Mesenchymal stem cell (in vitro differentiated cells and primary cell): ENCODE measurements around the gene ECPAS.

Source experiments
- DNase-seq: peaks from one replicate; pipeline ENCODE4 v3.0.0-alpha.2; 2013
- H2AFZ ChIP-seq: one replicate; pipeline ENCODE4 v1.6.1; 2013; ENCODE audit warnings: low read depth, mild to moderate bottlenecking, control low read depth, inconsistent platforms, low read length, moderate library complexity
- H2AK5ac ChIP-seq: 2 replicates; pipeline ENCODE4 v1.6.1; 2013; ENCODE audit warnings: low read length, moderate library complexity, mild to moderate bottlenecking, inconsistent platforms; ENCODE audit not compliant: severe bottlenecking
- H2BK120ac ChIP-seq: one replicate; pipeline ENCODE4 v1.6.1; 2013; ENCODE audit warnings: low read depth, mild to moderate bottlenecking, inconsistent platforms, low read length, moderate library complexity
- H2BK12ac ChIP-seq, 2 experiments: one replicate each; pipeline ENCODE4 v1.6.1; 2013; ENCODE audit warnings: inconsistent platforms in 2 of 2, low read length in 2 of 2, mild to moderate bottlenecking in 2 of 2, moderate library complexity in 2 of 2, control low read depth in 1 of 2
- H2BK15ac ChIP-seq: one replicate; pipeline ENCODE4 v1.6.1; 2013; ENCODE audit warnings: mild to moderate bottlenecking, low read depth, inconsistent platforms; ENCODE audit not compliant: poor library complexity, severe bottlenecking
- H2BK5ac ChIP-seq: 2 replicates; pipeline ENCODE4 v1.6.1; 2013; ENCODE audit warnings: low read depth, mild to moderate bottlenecking, low read length, control low read depth, inconsistent platforms; ENCODE audit not compliant: poor library complexity, severe bottlenecking
- H3K14ac ChIP-seq, 2 experiments: one replicate each; pipeline ENCODE4 v1.6.1; 2013; ENCODE audit warnings: inconsistent platforms in 2 of 2, low read length in 2 of 2, control low read depth in 1 of 2, mild to moderate bottlenecking in 1 of 2, moderate library complexity in 1 of 2
- H3K18ac ChIP-seq, 2 experiments: one replicate each; pipeline ENCODE4 v1.6.1; 2013; ENCODE audit warnings: inconsistent platforms in 2 of 2, low read length in 2 of 2, control low read depth in 1 of 2, low read depth in 1 of 2, mild to moderate bottlenecking in 1 of 2
- H3K23ac ChIP-seq, 2 experiments: one replicate each; pipeline ENCODE4 v1.6.1; 2013; ENCODE audit warnings: inconsistent platforms in 2 of 2, low read length in 2 of 2, mild to moderate bottlenecking in 2 of 2, moderate library complexity in 2 of 2, control low read depth in 1 of 2
- H3K27ac ChIP-seq: 2 replicates; pipeline ENCODE4 v1.5.1; 2013; ENCODE audit warnings: mild to moderate bottlenecking, moderate library complexity, low read length, control low read depth, inconsistent platforms; ENCODE audit not compliant: poor library complexity, severe bottlenecking
- H3K27me3 ChIP-seq, 2 experiments: 2 replicates each; pipeline versions ENCODE4 v1.6.1 to v1.7.0; 2013; ENCODE audit warnings: low read length in 2 of 2, mild to moderate bottlenecking in 2 of 2, moderate library complexity in 2 of 2, control low read depth in 1 of 2, inconsistent platforms in 1 of 2; ENCODE audit not compliant: control insufficient read depth in 1 of 2, insufficient read depth in 1 of 2
- H3K36me3 ChIP-seq, 2 experiments: 2 replicates each; pipeline versions ENCODE4 v1.6.1 to v1.7.0; 2013; ENCODE audit warnings: low read length in 2 of 2, control low read depth in 1 of 2, inconsistent platforms in 1 of 2, low read depth in 1 of 2, mild to moderate bottlenecking in 1 of 2; ENCODE audit not compliant: insufficient read depth in 2 of 2, control insufficient read depth in 1 of 2
- H3K4ac ChIP-seq, 2 experiments: one replicate each; pipeline ENCODE4 v1.6.1; 2013; ENCODE audit warnings: inconsistent platforms in 2 of 2, low read length in 2 of 2, mild to moderate bottlenecking in 2 of 2, moderate library complexity in 2 of 2, control low read depth in 1 of 2, low read depth in 1 of 2
- H3K4me1 ChIP-seq: 2 replicates; pipeline ENCODE4 v1.6.1; 2013; ENCODE audit warnings: low read depth, low read length, control low read depth; ENCODE audit not compliant: control insufficient read depth, insufficient read depth
- H3K4me2 ChIP-seq: 2 replicates; pipeline ENCODE4 v1.6.1; 2013; ENCODE audit warnings: low read length, mild to moderate bottlenecking, inconsistent platforms; ENCODE audit not compliant: poor library complexity, severe bottlenecking
- H3K4me3 ChIP-seq, 2 experiments: 2 replicates each; pipeline versions ENCODE4 v1.5.1 to v1.7.0; 2013; ENCODE audit warnings: low read length in 2 of 2, mild to moderate bottlenecking in 2 of 2, control low read depth in 1 of 2, low read depth in 1 of 2; ENCODE audit not compliant: insufficient read depth in 1 of 2
- H3K79me1 ChIP-seq: replicated peaks from 2 replicates; pipeline ENCODE4 v1.6.1; 2013; ENCODE audit warnings: mild to moderate bottlenecking, control low read depth, low read length, inconsistent platforms; ENCODE audit not compliant: poor library complexity, severe bottlenecking
- H3K9ac ChIP-seq: 2 replicates; pipeline ENCODE4 v1.7.0; 2013; ENCODE audit warnings: mild to moderate bottlenecking, low read length, moderate library complexity
- H3K9me3 ChIP-seq: 2 replicates; pipeline ENCODE4 v1.7.0; 2013; ENCODE audit warnings: mild to moderate bottlenecking, low read length; ENCODE audit not compliant: control insufficient read depth
- H4K8ac ChIP-seq: one replicate; pipeline ENCODE4 v1.6.1; 2013; ENCODE audit warnings: inconsistent platforms, mild to moderate bottlenecking, low read length, moderate library complexity
- H4K91ac ChIP-seq: one replicate; pipeline ENCODE4 v1.6.1; 2013; ENCODE audit warnings: mild to moderate bottlenecking, low read length, inconsistent platforms
- WGBS: methylation state at CpG from one replicate; pipeline ENCODE4 v1.1.7; 2013; ENCODE audit warnings: mixed read lengths; 5-methylcytosine and 5-hydroxymethylcytosine counted together

Gene ECPAS

GRCh38 chr9:111375062-111375461 is 109.1 kb downstream of the ECPAS start:
- H3K4me1 ChIP-seq = no peaks in the 10 kb centered on the region
- H3K4me2 ChIP-seq = no peak overlapping the region
- H4K8ac ChIP-seq = no peak overlapping the region
- H2AK5ac ChIP-seq = no peak overlapping the region
- no peak overlapping the region for H3K23ac ChIP-seq
- no peak overlapping the region for H2BK12ac ChIP-seq
- no peak overlapping the region for H3K27ac ChIP-seq
- no peak overlapping the region for H3K18ac ChIP-seq
- DNase-seq = no peak
- H2BK5ac ChIP-seq = no peak overlapping the region
- H3K36me3 ChIP-seq = peaks cover 10 to 94% of the 10 kb centered on the region in 2 experiments
- H2AFZ ChIP-seq = no peak overlapping the region
- H3K79me1 ChIP-seq = peaks cover 4% of the 10 kb centered on the region
- H3K14ac ChIP-seq = no peak overlapping the region
- no peak overlapping the region for H2BK120ac ChIP-seq
- H3K9me3 ChIP-seq = no peaks in the 10 kb centered on the region
- 82% methylated on average over 2 of the region's 2 CpGs for WGBS
- no peak overlapping the region for H3K4ac ChIP-seq
- H3K4me3 ChIP-seq = no peak overlapping the region
- no peak overlapping the region for H2BK15ac ChIP-seq
- no peak overlapping the region for H4K91ac ChIP-seq
- no peaks in the 10 kb centered on the region for H3K27me3 ChIP-seq
- H3K9ac ChIP-seq = no peak overlapping the region

DNA sequence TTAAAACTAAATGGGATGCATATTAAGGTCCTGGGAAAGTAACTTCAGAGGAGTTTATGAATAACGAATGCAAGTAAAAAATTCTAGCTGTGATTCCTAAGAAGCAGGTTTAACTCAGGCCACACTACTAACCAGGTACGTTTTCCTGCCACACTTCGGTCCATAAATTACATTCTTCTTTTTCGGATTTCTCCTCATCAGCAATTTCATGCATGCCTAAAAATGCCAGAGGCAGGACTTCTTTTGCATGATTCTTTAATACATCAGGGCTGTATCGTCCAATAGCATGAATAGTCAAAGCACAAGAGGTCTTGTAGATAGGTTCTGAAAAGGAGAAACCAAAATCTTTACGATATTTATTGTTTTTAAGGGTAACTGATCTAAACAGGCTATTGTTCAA is 111.9 kb downstream of the ECPAS start:
- Histone ChIP-seq H2AFZ (no peak overlapping the region), H2AK5ac (no peak overlapping the region), H2BK12ac (no peak overlapping the region), H3K36me3 (peaks cover 19 to 96% of the 10 kb centered on the region in 2 experiments), H3K27ac (no peak overlapping the region), H2BK15ac (no peak overlapping the region), H3K4me2 (no peak overlapping the region), H4K91ac (no peak overlapping the region), H3K27me3 (no peaks in the 10 kb centered on the region), H3K9ac (no peak overlapping the region), H3K14ac (no peak overlapping the region), H2BK120ac (no peak overlapping the region), H3K4me1 (no peaks in the 10 kb centered on the region), H3K4ac (no peak overlapping the region), H3K23ac (no peak overlapping the region), H3K9me3 (no peaks in the 10 kb centered on the region), H3K18ac (no peak overlapping the region), H2BK5ac (no peak overlapping the region), H4K8ac (no peak overlapping the region), H3K79me1 (peaks cover 6% of the 10 kb centered on the region), H3K4me3 (no peak overlapping the region)
- no peak for DNase-seq
- 95% methylated on average over 5 of the region's 6 CpGs for WGBS

- no peak overlapping the region for H3K9ac ChIP-seq
- H4K8ac ChIP-seq = no peak overlapping the region
- no peak overlapping the region for H2BK5ac ChIP-seq
- H3K18ac ChIP-seq = no peak overlapping the region
- H3K36me3 ChIP-seq = peaks cover 24 to 93% of the 10 kb centered on the region in 2 experiments
- WGBS = 100% methylated on average over 1 of the region's 1 CpG
- no peak overlapping the region for H2AK5ac ChIP-seq
- no peak overlapping the region for H3K27ac ChIP-seq
- H3K4ac ChIP-seq = no peak overlapping the region
- no peak overlapping the region for H3K4me2 ChIP-seq
- no peak overlapping the region for H3K23ac ChIP-seq
- no peak overlapping the region for H2BK12ac ChIP-seq
- no peak overlapping the region for H3K4me3 ChIP-seq
- no peak overlapping the region for H2BK120ac ChIP-seq
- no peaks in the 10 kb centered on the region for H3K27me3 ChIP-seq
- no peak overlapping the region for H4K91ac ChIP-seq
- no peak overlapping the region for H2AFZ ChIP-seq
- no peaks in the 10 kb centered on the region for H3K4me1 ChIP-seq
- DNase-seq = no peak
- peaks cover 6% of the 10 kb centered on the region for H3K79me1 ChIP-seq
- no peaks in the 10 kb centered on the region for H3K9me3 ChIP-seq
- H3K14ac ChIP-seq = no peak overlapping the region
- H2BK15ac ChIP-seq = no peak overlapping the region
Measured at GRCh38 chr9:111366978-111367377, 117.2 kb downstream of the ECPAS start.

DNA sequence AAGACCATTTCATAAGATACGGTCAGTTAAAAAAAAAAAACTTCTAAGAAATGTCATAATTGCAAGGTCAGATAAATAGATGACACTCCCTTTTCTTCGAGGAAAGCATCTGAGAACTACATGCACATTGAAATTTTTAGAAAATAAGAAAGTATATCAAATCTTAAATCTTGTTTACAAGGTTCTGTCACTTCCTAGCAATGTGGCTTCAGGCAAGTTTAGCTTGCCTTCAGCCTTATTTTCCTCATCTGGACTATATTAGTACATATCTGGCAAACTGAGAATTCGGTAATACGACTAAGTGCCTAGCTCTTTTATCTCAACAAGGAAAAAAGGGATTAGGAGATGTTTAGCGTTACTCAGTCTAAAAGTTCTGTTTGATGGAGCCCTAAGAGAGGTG is 121.7 kb downstream of the ECPAS start:
- no peak for DNase-seq
- 100% methylated on average over 3 of the region's 5 CpGs for WGBS

More for the DNA sequence above, 121.7 kb downstream of the ECPAS start:
- Histone ChIP-seq H3K9ac (no peak overlapping the region), H2BK15ac (no peak overlapping the region), H3K4ac (no peak overlapping the region), H3K27ac (no peak overlapping the region), H3K36me3 (peaks cover 12 to 75% of the 10 kb centered on the region in 2 experiments), H3K79me1 (no peaks in the 10 kb centered on the region), H3K23ac (no peak overlapping the region), H3K18ac (no peak overlapping the region), H2BK120ac (no peak overlapping the region), H3K14ac (no peak overlapping the region), H3K4me2 (no peak overlapping the region), H2BK5ac (no peak overlapping the region), H4K91ac (no peak overlapping the region), H3K9me3 (no peaks in the 10 kb centered on the region), H2BK12ac (no peak overlapping the region), H3K4me1 (no peaks in the 10 kb centered on the region), H3K27me3 (no peaks in the 10 kb centered on the region), H4K8ac (no peak overlapping the region), H2AFZ (no peak overlapping the region), H3K4me3 (no peak overlapping the region), H2AK5ac (no peak overlapping the region)
